HG03521 (cell line): ENCODE data around the gene CDK6.

ENCODE experiments used
- ATAC-seq: cut with Tn5 transposase; IDR thresholded peaks from one replicate; pipeline ENCODE4 v1.9.1; 2021; ENCODE audit warnings: mild to moderate bottlenecking, moderate library complexity; ENCODE audit not compliant: unreplicated experiment

Gene CDK6

GRCh38 chr7:92797284-92797683 is 39.1 kb downstream of the CDK6 start:
- no peak for ATAC-seq

DNA sequence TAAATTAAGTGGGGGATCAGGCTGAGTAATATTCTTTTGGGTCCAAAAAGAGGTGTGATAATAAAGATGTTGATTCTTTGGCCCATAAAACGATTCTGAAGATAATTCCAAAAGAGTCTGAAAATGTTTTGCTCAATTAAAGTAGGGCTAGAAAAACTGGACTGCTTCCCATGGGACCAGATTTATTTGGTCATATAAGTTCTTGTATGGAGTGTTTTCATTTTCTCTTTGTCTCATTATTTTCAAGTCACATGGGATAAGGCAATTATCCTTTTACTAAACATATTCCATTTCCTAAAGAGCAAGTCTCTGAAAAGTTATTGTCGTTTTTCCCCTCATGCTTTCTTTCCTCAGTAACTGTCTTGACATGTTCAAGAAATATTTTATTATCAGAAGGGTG is 41.5 kb downstream of the CDK6 start:
- no peak for ATAC-seq

- ATAC-seq = no peak
Observed at GRCh38 chr7:92794391-92794790, 42.0 kb downstream of the CDK6 start.

DNA sequence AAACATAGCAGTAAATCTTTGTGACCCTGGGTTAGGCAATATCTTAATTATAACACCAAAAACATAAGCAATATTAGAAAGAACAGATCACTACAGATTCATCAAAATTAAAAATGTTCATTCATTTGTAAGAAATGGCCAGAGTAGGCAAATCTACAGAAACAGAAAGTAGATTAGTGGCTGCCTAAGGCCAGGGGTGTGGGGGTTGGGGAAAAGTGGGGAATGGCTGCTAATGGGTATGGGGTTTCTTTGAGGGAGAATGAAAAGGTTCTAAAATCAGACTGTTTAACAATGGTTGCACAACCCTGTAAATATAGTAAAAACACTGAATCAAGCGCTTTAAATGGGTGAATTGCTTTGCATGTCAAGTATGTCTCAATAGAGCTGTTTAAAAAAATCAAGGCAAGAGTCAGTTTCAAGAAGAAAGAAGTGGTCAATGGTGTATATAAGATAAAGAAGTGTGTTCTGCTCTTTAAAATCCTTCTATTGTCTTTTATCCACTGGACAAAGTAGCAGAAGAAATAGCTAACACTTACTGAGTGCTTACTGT is 42.6 kb downstream of the CDK6 start:
- no peak for ATAC-seq

DNA sequence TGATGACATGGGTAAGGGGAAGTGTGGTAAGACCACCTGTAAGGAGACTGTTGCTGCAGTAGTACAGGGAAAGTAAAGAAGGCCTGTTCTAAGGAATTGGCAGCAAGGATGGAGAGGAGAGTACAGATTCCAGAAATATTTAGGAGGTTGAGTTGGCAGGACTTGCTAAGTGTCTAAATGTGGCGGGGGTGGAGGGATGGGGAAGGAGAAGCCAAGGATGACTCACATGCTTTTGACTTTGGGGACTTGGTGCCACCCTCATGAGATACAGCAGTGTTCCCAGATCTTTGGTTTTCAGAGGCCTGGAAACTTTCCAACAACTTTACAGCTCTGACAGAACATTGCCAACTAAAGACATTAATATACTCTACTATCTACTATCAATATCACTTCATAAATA is 45.4 kb downstream of the CDK6 start:
- ATAC-seq = no peak

- ATAC-seq = no peak
Observed at GRCh38 chr7:92788559-92789183, 47.7 kb downstream of the CDK6 start.

GRCh38 chr7:92785923-92786322 is 50.5 kb downstream of the CDK6 start:
- ATAC-seq = no peak

DNA sequence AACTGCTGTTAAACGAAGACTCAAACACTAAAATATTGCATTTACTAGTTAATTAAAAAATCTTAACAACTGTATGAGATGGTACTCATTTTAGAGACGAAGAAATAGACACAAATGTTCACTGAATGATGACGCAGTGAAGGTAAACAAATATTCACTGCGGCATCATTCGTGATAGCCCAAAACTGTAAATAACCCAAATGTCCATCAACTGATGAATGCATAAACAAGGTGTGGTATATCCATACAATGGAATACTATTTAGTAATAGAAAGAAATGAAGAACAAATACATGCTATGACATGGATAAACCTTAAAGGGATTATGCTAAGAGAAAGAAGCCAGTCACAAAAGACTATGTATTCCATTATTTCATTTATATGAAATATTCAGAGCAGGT is 51.4 kb downstream of the CDK6 start:
- ATAC-seq = no peak

DNA sequence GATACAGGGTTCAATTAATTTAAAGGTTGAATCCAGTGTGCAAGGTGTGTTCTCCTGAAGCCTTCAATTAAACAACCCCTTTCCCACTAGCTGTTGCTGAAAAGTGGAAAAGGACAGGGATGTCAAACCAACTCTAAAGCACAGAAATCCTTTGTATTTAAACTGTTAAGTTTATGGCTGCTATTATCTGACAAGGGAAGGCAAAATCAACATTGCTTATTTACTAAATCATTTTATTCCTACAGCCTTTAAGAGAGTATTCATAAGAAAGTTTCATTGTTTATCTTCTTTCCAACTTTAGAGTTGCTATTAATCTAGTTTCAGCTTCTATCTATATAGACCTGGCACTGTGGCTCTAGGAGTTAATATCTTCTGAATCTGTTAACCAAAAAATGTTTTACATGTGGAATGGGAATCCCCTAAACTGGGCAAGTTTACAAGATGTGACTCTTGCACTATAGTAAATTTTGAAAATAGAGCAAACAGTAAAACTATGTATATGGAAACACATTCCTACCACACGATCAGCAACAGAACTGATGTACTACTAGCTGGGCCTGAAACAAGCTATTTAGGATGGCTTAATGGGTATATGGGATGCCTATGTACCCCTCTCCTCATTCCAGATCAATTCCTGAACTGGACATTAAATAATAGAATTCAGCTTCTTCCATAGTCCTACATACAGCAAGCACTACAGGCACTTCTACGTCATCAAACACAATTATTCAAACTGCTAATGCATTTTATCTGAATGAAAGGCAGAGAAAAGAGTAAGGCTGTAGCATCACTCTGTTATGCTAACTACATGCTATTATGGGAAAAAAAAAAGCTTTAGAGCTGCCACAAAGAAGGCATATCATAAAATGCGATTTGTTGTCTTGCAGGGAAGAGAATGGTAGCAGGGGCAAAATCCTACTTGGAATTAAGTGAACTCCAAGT is 52.8 kb downstream of the CDK6 start:
- no peak for ATAC-seq

GRCh38 chr7:92782855-92783254 is 53.5 kb downstream of the CDK6 start:
- no peak for ATAC-seq

DNA sequence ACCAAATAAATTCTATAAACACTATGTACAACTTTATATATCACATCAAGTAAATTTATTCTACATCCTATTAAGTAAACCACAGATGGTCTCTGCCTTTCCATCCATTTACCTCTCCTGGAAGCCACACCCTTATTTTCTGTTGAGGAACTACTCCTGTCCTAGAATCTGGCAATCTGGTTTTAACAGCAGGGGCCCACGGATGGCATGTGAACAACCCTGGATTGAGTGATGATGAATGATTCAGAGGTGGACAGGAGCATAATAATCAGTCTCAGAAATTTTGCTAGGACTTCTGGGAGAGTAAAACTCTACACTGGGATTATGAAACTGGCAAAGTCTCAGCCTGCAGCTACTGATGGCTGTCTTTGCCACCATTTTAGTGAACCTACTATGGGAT is 54.1 kb downstream of the CDK6 start:
- no peak for ATAC-seq

DNA sequence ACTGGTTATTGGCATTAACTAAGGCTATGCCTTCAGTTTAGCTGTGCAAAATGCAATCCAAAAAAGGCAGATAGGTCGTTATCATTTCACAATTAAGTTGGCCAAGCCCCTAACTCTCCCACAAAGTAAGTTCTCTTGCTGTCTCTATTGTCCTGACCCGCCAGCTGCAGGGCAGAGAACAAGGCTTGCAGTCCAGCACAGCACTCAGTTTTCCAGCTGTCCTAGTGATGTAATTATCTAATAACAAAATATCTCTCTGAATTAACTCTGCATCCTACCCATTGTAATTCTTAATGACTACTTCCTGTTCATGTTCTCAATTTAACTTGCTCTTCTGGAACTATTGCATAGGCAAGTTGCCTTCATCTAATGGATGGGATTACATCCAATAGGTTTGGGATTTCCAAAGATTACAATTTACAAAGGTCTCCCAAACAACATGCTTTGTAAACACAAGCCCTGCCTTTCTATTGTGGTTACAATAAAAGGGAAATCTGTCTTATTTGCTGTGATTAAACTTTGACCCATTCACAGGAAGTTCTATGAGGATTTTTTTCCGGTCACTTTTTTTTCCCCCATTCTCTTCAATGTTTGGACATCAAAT is 55.2 kb downstream of the CDK6 start:
- ATAC-seq = no peak

- ATAC-seq = peak; percentile 82
Observed at GRCh38 chr7:92778972-92779371, 57.4 kb downstream of the CDK6 start.

- ATAC-seq = no peak
Observed at GRCh38 chr7:92777993-92778392, 58.4 kb downstream of the CDK6 start.

DNA sequence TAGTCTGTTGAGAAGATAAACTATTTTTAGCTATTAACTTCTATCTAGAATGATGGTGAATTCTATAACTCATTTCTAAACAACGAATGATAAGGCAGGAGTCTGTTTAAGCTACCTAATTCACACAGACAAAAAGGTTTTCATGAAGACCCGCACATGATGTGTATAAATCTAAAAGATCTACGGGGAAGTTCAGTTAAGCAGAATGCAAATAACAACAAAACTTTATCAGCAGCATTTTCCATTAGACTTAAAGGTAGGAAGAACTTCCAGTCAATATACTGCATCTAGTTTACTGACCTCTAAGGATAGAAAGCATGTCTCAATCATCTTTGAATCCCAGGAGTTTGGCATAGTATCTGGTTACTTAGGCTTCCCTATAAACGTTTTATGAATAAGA is 62.6 kb downstream of the CDK6 start:
- no peak for ATAC-seq

- ATAC-seq = no peak
Observed at GRCh38 chr7:92769844-92770243, 66.5 kb downstream of the CDK6 start.

DNA sequence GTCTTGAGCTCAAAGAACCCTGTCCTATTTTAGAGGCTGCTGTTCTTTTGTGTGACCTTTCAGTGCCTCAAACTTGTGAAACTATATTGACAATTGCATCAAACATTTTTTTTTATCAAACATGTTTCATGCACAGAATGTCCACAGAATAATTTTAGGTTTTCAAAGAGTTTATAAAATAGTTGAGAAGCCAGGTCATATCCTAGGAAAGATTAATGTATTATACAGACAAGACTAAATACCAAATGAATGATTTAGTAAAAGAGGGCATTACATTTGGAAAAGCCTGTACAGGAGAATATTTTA is 67.0 kb downstream of the CDK6 start:
- ATAC-seq = no peak

- ATAC-seq = peak; percentile 72
Observed at GRCh38 chr7:92768501-92769393, 67.6 kb downstream of the CDK6 start.

DNA sequence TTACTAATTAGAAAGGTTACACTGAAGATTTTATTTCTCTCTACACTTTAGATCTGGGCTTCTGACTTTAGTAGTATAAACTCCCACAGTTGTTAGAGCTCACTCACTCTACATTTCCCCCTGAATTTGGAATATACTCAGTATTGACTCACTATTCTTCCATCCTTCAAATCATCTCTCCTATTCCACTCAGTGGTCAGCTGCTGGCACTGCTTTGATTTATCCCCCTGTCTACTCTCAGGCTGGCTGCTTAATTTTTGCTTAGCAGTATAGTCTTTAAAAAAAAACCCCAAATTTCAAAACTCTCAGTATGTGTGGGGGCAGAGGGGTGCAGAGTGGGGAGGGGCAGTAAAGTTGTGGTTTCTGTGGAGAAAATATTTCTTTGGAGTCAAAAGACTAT is 68.9 kb downstream of the CDK6 start:
- ATAC-seq = no peak

GRCh38 chr7:92766461-92767003 is 69.8 kb downstream of the CDK6 start:
- no peak for ATAC-seq

GRCh38 chr7:92765725-92766124 is 70.6 kb downstream of the CDK6 start:
- ATAC-seq = no peak
